HG03442 (cell line): ENCODE measurements around the gene DRD2.

Source experiments
- ATAC-seq: cut with Tn5 transposase; IDR thresholded peaks from one replicate; pipeline ENCODE4 v1.9.1; 2021; ENCODE audit warnings: mild to moderate bottlenecking, moderate library complexity; ENCODE audit not compliant: unreplicated experiment

Gene DRD2

DNA sequence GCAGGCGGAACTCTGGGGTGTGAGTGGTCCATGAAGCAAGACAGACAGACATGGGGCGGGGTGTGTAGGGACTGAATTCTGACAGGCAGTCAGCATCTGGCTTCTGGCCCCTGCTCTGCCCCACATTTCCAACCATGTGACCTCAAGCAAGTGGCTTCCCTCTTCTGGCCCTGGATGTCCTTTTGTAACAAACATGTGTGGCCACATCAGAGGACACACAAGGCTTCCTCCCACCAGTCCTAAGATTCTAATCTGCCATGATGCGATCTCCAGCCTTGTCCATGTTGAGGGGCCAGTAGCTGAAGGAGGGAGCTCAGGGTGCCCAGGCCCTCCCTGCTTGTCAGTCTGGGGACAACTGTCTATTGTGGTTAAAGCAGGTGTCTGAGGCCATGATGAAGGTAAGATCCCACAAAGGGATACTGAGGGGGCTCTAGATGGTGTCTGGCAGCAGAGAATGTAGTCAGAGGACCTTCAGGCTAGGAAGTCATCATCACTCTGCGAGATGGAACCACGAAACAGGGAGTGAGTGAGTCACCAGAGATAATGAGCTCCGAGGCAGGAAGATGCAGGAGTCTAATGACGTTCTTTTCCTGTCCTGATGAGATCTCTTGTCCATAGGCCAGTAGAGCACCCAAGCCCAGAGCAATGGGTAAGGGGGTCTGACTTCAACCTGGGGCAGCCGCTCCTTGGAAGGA is 27.4 kb downstream of the DRD2 start:
- ATAC-seq: no peak

DNA sequence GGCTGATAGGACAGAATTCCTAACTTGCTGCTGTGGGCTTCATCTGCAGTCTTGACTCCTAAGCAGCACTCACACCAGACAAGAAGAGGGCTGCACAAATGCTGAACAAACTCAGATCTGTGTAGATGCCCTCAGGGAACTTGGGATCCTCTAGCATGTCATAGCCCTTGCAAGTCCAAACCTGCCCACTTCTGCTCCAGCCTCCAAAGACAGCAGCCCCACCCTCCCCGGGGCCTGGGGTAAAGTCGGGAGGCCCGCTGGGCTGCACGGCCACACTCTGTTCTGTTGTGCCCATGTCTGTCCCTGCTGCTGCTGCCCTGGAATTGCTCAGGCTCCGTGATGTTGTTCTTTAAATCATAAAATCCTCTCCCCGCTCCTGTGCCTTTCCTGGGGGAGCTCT is 28.3 kb downstream of the DRD2 start:
- no peak for ATAC-seq

DNA sequence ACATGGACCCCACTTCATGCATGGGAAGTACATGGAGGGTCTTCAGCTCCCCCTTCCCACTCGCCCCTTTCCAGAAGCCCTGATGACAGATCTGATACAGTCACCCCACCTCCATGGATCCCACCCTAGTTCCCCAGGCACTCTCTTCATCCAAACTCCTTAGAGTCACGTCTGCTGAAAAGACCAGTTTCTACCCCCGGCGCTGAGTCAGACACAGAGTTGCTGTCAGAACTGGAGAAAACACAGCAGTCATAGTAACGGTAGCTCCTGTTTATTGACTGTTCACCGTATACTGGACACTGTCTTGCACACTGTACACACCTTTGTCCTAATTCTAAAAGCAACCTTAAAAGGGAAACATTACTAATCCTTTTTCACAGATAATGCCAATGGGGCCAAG is 29.1 kb downstream of the DRD2 start:
- ATAC-seq: peak; percentile 67

GRCh38 chr11:113444502-113445123 is 30.6 kb downstream of the DRD2 start:
- ATAC-seq: no peak

DNA sequence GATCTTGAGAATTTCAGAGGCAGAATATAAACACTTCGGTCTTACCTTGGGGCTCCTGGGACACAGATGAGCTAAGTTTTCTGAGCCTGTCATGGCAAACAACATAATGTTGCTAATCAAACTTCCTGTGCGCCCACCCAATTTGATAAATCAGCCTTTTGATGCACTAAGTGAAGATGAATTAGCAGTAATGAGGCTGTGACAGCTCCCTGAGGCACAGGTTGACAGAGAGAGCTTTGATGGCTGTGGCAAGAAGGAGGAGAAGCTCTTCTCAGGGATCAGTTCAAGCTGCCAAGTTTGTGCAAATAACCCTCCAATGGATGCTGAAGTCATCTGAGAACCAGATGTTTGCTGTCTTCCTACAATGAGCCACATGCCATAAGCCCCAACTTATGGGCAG is 34.4 kb downstream of the DRD2 start:
- ATAC-seq: no peak

- no peak for ATAC-seq
These were observed 38.4 kb downstream of the DRD2 start for GRCh38 chr11:113436672-113437252.

DNA sequence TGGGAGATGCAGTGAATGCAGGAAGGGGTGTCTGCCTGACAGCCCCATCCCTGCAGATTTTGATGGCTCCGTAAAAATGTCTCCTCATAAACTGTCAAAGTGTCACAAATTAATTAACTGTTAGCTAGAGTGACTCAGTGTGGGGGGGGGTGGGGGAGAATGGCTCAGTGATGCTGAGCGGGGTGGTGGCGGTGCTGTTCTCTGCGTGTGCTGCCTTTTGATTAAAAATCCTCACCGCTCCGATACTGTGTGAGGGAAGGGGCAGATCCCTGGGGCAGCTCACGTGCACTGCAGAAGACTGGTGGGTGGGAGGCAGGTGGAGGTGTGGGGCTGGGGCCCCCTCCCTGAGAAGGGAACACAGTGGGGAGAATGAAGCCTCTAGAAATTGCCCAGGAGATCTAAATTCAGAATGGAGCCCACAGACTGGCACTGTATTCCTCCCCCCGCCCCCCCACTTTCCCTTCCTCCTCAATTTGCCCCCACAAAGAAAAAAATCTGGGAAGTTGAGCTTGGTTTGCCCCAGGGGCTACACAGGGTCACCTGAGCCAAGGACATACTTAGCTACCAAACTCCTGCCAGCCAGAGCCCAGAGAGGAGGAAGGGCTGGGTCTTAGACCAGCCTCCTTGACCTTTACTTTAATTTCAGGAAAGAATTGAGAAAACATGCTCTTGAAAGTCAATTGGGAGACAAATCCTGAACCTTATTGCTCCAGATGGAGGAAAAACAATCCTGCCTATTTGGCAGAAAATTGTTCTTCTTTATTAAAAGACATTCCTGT is 39.8 kb downstream of the DRD2 start:
- ATAC-seq: no peak

DNA sequence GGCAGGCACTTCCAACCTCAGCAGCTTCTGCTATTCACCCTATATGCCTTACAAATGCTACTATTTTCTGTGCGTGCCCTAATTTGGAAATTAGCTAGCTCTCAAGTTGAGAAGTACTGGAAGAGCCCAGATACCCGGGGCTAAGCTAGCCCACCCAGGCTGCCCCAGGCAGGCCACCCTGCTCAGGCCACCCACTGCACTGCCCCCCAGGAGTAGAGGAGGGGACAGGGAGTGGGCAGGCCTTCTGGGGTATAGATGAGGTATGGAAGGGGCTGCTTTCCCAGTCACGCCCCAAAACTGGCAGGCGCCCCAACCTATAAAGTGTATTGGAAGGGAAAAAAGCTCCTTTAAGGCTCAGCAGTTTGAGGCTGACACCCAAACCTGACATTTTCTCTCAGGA is 43.5 kb downstream of the DRD2 start:
- ATAC-seq: no peak

DNA sequence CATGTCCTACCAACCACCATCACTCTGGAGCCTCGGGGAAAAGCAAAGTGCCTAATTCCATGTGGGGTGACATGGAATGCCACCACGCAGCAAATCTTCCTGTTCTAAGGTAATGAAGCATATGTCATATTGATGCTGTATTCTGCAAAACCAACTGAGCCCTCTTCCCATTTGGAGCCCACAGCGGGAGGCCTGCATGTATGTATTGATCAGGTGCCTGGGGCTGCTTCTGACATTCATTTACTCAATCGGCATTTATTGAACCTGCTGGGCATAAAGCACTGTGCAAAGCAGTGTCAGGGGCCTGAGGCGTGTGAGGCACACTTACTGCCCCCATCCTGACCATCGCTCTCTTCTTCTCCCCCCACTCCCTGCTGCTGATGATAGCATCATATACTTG is 48.5 kb downstream of the DRD2 start:
- no peak for ATAC-seq

DNA sequence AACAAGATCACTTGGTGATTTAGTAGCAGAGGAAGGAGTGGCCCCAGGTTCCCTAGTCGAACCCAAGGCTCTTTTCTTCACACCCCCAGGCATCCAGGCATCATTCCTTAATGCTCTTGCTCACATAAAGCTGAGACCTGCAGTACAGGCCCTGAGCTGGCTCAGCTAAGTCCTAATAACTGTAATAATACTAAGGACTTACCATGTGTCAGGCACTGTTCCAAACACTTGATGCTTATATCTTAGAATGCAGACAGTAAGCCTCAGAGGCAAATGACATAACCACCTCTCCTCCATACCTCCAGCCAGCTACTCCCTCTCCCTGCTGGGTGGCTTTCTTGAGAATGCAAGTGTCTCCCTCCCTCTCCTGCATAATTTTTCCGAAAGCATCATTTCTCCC is 54.4 kb downstream of the DRD2 start:
- ATAC-seq: no peak

DNA sequence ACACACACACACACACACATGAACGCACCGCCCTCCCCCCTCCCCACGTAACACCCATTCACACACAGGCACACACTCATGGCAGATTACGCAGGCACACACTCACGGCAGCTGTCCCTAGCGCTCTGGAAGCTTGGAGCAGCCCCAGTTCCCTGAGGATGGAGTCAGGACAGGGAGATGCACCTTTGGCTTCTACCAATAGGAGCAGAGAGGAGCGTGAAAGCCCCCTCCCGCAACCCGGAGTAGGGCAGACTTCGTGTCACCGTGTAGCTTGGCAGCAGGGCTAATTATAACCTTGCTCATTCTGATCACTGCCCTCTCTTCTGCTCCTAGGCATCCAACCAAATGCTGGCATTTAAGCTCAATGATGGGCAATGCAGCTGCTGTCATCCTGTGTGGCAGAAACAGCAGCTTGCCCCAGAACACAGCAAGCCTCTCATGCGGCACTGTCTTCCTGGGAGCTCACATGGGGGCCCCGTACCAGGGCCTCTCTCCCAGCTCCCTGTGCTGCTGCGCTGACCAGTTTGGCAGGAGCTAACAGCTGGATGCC is 55.7 kb downstream of the DRD2 start:
- no peak for ATAC-seq

DNA sequence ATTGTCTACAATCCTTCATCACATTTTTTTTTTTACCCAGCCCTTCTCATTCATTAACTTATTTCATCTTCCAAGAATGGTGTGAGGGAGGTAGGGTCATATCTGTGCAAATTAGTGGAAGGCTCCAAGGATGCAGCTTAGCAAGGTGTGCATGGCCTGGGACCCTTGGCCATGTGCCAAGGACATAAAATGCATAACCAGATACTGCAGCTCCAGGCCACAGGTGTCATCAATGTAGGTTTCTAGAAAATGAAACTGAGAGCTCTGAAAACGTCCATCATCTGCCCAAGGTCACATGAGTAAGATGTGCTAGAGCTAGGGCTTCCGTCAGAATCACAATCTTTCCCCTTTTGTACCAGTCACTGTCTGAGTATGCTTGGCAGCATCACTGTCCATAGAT is 57.8 kb downstream of the DRD2 start:
- ATAC-seq: no peak

GRCh38 chr11:113415343-113415742 is 59.9 kb downstream of the DRD2 start:
- ATAC-seq: no peak

DNA sequence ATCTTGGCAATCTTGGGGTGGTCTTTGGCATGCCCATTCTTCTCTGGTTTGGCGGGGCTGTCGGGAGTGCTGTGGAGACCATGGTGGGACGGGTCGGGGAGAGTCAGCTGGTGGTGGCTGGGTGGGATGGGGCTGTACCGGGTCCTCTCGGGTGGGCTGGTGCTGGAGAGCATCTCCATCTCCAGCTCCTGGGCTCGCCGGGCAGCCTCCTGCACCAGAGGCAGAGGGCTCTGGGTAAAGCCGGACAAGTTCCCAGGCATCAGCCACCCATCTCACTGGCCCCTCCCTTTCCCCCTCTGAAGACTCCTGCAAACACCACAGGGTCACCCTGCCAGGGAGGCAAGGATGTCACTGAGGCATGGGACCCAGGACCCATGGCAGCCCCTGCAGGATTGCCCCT is 62.5 kb downstream of the DRD2 start:
- ATAC-seq: no peak

DNA sequence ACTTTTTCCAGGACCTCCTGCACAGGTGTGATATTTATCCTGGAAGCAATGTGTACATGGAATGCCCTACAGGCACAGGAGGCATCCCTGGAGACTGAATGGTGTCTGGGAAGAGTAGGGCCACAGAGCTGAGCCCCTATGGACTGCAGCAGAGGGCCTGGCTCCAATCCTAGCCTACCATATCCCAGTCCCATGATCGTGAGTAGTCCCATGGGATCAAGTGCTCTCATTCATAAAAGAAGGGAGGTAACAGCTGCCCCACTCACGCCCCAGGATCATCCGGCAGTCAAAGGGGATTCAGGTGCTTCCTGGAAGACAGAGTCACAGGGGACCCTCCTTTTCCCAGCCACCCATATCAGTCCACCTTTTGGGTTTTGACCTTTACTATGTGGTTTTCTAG is 63.7 kb downstream of the DRD2 start:
- no peak for ATAC-seq

DNA sequence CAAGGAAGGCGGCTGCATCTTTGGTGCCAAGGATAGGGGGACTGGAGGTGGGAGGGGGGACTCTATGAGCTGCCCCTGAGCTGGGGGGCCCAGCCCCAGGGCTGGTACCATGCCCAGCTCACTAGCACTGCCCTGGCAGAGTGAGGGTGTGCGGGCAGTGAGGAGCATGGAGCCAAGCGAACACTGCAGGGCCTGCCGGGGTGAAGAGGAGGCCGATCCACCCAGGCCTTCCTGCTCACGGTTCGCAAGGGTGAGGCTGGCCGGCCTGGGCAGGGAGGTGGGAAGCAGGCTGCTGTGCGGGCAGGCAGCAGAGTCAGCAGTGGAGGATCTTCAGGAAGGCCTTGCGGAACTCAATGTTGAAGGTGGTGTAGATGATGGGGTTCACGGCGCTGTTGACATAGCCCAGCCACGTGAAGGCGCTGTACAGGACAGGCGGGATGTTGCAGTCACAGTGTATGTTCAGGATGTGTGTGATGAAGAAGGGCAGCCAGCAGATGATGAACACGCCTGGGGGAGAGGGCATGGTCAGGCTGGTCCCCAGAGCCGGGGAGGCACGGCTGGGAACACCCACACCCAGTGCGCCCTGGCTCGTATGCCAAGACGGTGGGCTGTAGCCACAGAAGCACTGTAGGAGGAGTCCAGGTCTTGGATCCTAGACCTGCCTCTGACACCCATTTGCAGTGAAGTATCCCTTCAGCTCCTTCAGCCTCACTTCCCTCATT is 64.6 kb downstream of the DRD2 start:
- ATAC-seq: no peak

- no peak for ATAC-seq
These were observed 65.7 kb downstream of the DRD2 start for GRCh38 chr11:113409526-113409925.

- ATAC-seq: no peak
These were observed 66.3 kb downstream of the DRD2 start for GRCh38 chr11:113408887-113409286.

GRCh38 chr11:113408206-113408605 is 67.0 kb downstream of the DRD2 start:
- no peak for ATAC-seq

DNA sequence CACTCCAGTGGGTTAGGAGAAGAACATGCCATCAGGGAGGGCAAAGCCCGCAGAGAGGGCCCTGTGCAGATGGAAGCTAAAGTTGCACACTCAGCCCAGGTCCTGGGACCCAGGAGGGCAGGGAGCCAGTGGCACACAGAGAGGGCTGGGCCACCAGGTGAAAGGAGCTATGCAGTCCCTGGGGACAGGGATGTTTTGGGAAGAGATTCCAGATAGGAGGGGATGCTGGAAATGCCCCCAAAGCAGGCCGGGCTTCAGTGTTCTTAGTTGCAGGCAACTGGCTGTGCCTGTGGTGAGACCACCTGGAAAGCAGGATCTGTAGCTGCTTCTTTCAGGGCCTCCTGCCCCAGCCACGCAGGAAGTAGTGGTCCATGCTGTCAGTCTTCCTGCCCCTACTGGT is 68.0 kb downstream of the DRD2 start:
- ATAC-seq: no peak
